Left cardiac atrium (tissue), 4 donors: ENCODE measurements around the gene KLHL3. TPM values are rescaled to one million over a fixed set of nuclear protein-coding genes. Genes with fewer than 3 reads are reported as not detected.
"Not testable (repeated sequence)": the region's sequence is repeated elsewhere in the genome, so short reads cannot be mapped to it uniquely, and the experiment has no call there.

ENCODE experiments used
- ATAC-seq, 2 donors: fragments of 200-7000 bp; cut with Tn5 transposase; one replicate each; pipeline ENCODE4 v1.9.1; 2020; ENCODE audit warnings: mild to moderate bottlenecking in 2 of 2, moderate library complexity in 2 of 2
- DNase-seq: peaks from one replicate; pipeline ENCODE4 v3.0.0-alpha.2; 2020
- intact Hi-C, 2 donors: fragments of 100-400 bp; cut with DNase I; formaldehyde crosslinking; loops; one replicate each; pipeline versions ENCODE4 v1.14.1 to v1.15.1; 2022 to 2023
- long read RNA-seq: library from polyadenylated mRNA; unstranded; transcript quantifications from one replicate; pipeline ENCODE4 v2.0.0, GENCODE V29; 2021
- total RNA-seq, 2 donors: library from RNA; stranded (reverse); fragmentation: NEBNext Ultra II Directional; extraction: Animal tissue kit (Norgen Biotek cat#: 25700); gene quantifications; one replicate each; pipeline ENCODE4 v1.2.1, GENCODE V29; 2021
- donor health status: DM: no; HTN: yes; CAD: no.
- donor health status: DM: no; HTN: yes; CAD: no; lungs with severe emphysema.
- donor health status: DM: yes; HTN: yes; CAD: no.
- donor health status: Dilated cardiomyopathy.

Gene KLHL3, protein sequence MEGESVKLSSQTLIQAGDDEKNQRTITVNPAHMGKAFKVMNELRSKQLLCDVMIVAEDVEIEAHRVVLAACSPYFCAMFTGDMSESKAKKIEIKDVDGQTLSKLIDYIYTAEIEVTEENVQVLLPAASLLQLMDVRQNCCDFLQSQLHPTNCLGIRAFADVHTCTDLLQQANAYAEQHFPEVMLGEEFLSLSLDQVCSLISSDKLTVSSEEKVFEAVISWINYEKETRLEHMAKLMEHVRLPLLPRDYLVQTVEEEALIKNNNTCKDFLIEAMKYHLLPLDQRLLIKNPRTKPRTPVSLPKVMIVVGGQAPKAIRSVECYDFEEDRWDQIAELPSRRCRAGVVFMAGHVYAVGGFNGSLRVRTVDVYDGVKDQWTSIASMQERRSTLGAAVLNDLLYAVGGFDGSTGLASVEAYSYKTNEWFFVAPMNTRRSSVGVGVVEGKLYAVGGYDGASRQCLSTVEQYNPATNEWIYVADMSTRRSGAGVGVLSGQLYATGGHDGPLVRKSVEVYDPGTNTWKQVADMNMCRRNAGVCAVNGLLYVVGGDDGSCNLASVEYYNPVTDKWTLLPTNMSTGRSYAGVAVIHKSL
- 10 to 100 TPM; 24.8 to 48.0 TPM for total RNA-seq
- long read RNA-seq, full-length matches to known transcripts, result 7 of 24 reads
- long read RNA-seq, partial matches to known transcripts, result 0 of 24 reads
- long read RNA-seq, other reads (novel, unspliced or antisense), result 17 of 24 reads

DNA sequence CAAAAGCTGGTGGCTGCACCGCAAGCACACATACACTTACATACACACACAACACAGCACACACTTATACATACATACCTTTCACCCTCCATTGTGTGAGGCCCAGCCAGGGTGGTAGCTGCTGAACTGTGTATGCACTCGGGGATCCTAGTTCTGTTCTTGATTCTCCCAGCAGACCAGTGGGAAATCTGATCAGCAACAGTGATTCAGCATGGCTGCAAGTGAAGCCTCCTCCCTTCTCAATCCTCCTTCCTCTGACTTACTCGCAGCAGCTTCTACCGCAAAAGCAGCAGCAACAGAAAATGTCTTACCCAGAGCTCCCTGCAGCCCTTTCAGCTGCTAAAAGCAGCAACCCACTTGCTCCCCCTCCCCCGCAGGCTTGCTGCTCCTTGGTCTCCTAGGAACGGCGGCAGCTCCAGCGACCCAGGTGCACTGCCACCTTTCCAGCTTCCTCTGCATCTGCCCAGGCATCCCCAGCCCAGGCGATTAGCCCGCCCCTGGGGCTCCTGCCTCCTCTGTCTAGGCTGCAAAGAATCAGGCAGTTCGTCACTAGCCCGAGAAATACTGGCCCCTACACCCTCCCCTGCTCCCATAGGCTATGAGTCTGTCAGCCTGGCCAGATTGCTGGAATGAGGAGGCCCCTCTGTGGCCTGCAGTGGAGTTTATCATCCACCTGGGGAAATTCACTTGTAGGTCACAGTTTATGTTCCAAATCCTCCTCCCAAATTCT, at the start of gene KLHL3:
Gene KLHL3, minus strand, starts transcription at position 535 of the 730 bp plus-strand sequence. Its CDS starts 443 bp downstream, at position 92.
- intact Hi-C loops, result no loop called here
- DNase-seq (peak; percentile 29), ATAC-seq (peak; percentile 67 to 77)

DNA sequence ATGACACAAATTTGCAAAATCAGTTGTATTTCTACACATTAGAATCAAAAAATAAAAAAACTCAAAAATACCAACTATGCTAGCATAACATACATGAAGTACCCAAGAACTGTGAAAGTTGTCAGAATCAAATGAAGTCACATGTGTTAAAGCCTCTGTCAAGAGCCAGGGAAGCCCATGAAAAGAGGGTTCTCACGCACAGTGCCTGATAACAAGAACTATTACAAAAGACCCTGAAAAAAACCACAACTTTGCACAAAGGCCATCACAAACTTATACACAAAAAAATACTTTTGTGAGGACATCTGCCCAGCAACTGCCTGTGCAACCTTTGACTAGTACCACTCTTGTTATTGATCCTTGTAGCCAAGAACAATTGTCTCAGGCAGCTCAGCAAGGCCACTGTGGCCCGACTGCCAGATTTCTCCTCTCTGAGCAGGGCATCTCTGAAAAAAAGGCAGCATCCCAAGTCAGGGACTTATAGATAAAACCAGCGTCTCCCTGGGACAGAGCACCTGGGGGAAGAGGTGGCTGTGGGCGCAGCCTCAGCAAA, 47.2 kb upstream of the KLHL3 start:
- no peak for DNase-seq
- intact Hi-C loops, result no loop called here
- no peak for ATAC-seq

DNA sequence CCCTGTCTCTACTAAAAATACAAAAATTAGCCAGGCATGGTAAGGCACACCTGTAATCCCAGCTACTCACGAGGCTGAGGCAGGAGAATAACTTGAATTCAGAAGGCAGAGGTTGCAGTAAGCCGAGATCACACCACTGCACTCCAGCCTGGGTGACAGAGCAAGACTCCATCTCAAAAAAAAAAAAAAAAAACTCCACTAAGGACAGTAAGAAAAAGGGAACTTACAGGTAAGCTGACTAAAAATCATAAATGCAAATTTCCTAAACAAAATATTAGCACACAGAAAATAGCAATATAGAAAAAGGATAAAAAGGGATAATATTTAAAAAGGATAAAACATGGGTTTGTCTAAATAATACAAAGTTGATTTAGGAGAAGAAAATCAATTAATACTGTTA, 46.2 kb upstream of the KLHL3 start:
- ATAC-seq (no peak), DNase-seq (no peak)
- intact Hi-C loops, result no loop called here

DNA sequence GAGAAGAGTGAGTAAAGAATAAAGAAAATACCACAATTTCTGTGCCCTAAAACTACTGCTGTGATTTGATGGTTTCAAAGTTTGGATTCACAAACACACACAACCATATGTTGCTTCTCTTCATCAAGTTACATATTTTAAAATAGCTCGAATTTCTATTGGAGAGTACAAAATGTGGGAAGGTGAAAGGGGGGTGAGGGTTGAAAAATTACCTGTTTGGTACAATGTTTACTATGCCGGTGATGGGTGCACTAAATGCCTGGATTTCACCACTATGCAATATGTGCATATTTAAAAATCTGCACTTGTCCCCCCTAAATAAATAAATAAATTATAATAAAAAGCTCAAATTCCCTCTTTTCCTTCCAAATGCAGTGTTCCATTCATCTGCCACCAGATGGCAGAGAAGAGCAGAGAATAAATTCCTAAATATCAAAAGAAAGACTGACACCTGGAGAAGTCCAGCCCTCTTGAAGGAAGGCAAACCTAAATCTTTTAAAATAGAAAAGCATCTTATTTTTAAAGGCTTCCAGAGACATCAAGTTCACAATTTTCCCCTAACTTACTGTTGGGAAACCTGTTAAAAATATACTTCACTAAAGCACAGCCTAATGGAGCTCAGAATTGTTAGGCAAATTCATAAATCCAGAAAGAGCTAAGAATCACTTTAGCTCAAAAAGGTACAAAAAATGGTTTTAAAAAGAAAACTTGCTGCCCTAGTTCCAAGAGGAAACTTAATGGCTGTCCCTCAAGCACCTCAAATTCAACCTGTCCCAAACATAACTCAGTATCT, 43.1 kb upstream of the KLHL3 start:
- DNase-seq (no peak), ATAC-seq (no peak)
- intact Hi-C loops, result loop anchor here (2.0 to 10.0 kb wide), 2 partner anchors 44 to 356 kb away; partner anchors contain the start of gene NME5 (in 2 of the 2)

DNA sequence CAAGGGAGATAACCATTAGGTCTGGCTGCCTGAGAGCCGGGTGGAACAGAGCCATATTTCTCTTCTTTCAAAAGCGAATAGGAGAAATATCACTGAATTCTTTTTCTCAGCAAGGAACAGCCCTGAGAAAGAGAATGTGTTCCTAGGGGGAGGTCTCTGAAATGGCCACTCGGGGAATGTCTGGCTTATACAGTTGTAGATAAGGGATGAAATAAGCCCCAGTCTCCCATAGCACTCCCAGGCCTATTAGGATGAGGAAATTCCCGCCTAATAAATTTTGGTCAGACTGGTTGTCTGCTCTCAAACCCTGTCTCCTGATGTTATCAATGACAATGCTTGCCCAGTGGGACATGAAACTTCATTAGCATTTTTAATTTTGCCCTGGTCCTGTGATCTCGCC, 32.0 kb upstream of the KLHL3 start:
- not testable (repeated sequence) for ATAC-seq, DNase-seq

DNA sequence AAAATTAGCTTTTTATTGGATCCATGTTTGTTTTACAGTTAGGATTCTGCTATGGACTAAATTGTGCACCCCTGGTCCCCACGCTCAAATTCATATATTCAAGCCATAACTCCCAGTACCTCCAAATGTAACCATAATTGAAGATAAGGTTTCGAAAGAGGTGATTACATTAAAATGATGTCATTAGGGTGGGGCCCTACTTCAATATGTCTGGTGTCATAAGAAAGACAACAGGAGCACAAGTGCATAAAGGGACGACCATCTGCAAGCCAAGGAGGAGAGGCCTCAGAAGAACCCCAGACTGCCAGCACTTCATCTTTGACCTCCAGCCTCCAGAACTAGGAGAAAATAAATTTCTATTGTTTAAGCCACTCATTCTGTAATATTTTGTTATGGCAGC, 25.7 kb upstream of the KLHL3 start:
- ATAC-seq (no peak), DNase-seq (no peak)
- intact Hi-C loops, result no loop called here

More for the DNA sequence above, 32.0 kb upstream of the KLHL3 start:
- intact Hi-C loops, result not testable (repeated sequence)

DNA sequence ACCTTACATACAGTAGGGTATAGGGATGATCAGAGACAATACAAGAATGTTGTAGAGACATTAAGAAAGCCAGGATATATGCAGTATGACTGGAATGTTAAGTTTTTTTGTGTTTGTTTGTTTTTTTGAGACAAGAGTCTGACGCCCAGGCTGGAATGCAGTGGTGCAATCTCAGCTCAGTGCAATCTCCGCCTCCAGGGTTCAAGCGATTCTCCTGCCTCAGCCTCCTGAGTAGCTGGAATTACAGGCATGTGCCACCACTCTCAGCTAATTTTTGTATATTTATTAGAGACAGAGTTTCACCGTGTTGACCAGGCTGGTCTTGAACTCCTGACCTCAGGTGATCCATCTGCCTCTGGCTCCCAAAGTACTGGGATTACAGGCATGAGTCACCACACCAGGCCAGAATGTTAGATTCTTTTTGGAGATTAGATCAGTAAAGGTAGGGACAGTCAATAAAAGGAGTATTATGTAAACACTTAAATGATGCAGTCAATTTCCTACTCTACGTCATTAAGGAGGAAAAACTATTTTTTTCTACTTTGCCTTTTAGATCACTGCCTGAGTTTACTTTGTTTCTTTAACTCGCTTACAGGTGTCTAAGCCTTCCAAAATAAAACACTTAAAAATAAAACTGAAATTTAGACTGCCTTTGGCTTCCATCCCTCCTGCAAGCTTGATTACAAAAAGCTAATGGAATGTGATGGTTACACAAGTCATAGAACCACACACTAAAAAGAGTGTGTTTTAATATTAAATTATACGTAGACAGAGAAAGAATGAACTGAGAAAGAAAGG, 25.0 kb upstream of the KLHL3 start:
- DNase-seq (no peak), ATAC-seq (no peak)
- intact Hi-C loops, result no loop called here

DNA sequence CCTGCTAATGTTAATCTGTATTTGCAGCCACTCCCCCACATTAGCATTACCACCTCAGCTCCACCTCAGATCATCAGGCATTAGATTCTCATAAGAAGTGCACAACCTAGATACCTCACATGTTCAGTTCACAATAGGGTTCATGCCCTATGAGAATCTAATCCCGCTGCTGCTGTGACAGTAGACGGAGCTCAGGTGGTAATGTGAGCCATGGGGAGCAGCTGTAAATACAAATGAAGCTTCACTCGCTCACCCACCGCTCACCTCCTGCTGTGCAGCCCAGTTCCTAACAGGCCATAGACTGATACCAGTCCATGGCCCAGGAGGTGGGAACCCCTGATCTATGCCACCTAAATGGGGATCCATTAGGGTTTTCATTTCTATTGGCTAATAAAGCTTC, 24.4 kb upstream of the KLHL3 start:
- intact Hi-C loops, result no loop called here
- no peak for ATAC-seq

DNA sequence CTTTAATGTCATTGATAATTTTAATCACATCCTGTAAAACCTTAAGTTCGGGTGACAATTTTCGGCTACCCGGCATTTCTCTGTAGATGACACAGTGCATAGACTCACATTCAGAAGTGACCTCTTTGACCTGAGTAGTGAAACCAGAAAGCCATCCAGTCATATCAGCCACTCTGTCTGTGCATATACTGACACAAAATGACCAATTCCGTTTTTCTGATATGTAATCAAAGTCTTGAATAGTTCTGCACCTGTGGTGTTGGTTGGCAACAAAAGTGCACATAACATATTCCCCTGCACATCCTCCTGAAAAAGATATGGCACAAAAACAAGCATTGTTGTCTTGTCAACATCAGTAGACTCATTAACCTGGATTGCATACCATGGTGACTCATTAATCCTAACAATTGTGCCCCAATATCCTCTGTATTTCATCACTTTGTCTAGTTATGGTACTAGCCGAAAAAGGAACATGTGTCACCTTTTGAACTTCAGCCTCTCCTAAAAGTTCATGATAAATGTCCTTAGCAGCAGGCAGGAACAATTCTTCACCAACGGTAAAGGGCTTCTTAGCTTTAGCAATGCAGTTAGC, 22.9 kb upstream of the KLHL3 start:
- no peak for DNase-seq
- ATAC-seq, result no peak
- intact Hi-C loops, result no loop called here

More for the DNA sequence above, 24.4 kb upstream of the KLHL3 start:
- no peak for DNase-seq

DNA sequence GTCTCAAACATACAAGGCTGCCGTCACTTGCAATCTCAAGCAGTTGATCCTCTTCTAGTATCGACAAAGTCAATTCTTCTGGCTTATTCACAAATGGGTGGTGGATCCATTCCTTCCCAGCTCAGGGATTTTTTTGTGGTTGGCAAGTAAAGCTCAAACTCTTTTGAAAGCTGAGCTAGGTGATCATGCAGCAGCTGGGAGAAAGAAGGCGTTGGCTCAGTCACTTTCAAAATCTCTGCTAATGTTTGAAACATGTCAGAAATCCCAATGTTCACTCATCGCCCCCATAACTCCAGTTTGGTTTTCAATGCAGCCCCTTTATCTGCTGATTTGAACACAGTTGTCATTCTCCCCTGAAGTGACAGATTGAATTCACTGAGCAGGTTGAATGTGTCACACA, 22.2 kb upstream of the KLHL3 start:
- intact Hi-C loops, result no loop called here
- DNase-seq (no peak), ATAC-seq (no peak)

DNA sequence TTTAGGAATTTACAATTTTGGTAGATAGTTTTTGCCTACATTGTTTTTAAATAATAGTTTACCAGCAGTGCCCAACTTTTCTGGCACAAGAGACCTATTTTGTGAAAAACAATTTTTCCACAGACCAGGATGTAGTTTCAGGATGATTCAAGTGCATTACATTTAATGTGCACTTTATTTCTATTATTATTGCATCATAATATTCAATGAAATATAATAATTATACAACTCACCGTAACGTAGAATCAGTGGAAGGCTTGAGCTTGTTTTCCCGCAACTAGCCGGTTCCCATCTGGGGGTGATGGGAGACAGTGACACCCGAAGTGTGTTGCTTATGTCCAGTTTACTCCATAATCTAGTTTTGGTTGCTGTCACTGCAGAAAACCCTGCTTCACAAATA, 21.7 kb upstream of the KLHL3 start:
- ATAC-seq, result no peak
- DNase-seq, result no peak
- intact Hi-C loops, result no loop called here

DNA sequence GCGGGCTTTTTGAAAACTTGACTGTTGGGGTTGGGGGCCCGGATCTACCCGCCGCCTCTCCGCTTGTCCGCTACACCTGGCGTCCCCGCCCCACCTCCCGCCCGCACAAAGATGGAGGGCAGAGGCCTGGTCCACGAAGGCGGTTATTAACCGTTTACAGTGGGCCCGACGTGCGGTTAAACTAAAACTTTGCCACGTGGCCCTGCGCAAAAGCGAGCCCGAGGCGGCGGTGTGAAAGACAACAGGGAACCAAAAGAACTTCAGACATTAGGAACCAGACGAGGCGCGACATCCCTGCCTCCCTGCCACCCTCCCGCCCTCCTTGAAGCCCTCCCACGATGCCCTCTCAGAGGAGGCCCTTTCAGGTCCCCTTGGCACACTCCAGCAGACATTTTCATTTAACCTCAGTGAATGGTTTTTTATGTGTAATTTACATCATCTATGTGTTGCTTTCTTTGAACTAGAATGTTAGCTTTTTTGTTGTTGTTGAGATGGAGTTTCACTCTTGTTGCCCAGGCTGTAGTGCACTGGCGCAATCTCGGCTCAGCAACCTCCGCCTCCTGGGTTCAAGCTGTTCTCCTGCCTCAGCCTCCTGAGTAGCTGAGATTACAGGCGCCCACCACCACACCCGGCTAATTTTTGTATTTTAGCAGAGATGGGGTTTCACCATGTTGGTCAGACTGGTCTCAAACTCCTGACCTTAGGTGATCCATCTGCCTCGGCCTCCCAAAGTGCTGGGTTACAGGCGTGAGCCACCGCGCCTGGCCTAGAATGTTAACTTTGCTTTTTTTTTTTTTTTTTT, 19.3 kb upstream of the KLHL3 start:
- intact Hi-C loops, result no loop called here
- ATAC-seq (peak; percentile 18 to 43), DNase-seq (no peak)

DNA sequence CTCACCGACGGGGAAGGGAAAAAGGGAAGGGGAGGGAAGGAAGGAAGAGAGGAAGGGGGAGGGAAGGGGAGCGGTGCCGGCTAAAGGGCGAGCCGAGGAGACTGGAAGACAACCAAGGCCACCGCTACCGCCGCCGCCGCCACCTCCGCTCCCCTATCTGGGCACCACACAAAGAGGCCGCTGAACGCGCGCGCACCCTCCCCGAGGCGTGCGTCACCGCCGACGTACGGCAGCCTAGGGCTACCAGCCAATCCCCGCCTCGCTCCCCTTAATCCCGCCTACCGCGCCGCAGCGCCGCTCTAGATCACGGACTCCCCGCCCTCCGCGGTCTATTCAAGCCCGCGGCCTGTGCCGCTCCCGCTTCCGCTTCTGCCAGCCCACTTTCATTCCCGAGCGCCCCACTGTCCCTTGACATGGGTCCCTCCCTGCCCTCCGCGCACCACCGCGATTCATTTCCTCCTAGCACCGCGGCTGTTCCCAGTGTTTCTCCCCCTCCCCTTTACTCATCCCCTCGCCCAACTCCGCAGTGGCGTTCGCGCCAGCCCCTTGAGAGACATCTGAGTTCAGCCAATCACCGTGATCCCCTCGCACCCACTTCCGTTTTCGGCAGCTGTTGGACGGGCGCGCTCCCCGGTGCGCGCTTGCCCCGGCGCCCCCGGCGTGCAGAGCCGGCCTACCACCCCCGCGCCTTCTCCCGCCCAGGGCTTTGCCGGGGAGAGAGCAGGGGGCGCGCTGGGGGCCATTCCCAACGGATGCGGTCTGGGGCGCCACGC, 18.5 kb upstream of the KLHL3 start, which contains the start of gene HNRNPA0:
Gene HNRNPA0, minus strand, starts transcription at position 176 of the 773 bp plus-strand sequence. CDS start 297 bp downstream, outside the sequence.
- ATAC-seq (peak; percentile 94 to 96), DNase-seq (peak; percentile 97)
- intact Hi-C loops, result no loop called here

DNA sequence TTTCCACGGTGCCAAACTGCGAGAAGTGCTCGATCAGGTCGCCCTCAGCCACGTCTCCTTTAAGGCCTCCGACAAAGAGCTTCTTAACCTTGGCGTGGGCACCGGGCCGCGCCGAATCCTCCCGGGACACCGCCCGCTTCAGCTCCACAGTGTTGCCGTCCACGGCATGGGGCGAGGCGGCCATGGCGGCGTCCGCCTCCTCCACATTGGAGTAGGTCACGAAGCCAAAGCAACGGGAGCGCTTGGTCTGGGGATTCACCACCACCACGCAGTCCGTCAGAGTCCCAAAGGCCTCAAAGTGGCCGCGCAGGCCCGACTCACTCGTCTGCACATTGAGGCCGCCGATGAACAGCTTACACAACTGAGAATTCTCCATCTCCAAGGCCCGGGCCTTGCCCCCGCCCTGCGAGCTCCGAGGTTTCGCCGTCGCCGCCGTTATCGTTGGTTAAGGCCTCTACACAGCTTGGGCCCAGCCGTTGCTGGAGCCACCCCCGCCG, 17.9 kb upstream of the KLHL3 start:
- DNase-seq, result peak; percentile 66
- peak; percentile 28 to 34 for ATAC-seq
- intact Hi-C loops, result no loop called here

DNA sequence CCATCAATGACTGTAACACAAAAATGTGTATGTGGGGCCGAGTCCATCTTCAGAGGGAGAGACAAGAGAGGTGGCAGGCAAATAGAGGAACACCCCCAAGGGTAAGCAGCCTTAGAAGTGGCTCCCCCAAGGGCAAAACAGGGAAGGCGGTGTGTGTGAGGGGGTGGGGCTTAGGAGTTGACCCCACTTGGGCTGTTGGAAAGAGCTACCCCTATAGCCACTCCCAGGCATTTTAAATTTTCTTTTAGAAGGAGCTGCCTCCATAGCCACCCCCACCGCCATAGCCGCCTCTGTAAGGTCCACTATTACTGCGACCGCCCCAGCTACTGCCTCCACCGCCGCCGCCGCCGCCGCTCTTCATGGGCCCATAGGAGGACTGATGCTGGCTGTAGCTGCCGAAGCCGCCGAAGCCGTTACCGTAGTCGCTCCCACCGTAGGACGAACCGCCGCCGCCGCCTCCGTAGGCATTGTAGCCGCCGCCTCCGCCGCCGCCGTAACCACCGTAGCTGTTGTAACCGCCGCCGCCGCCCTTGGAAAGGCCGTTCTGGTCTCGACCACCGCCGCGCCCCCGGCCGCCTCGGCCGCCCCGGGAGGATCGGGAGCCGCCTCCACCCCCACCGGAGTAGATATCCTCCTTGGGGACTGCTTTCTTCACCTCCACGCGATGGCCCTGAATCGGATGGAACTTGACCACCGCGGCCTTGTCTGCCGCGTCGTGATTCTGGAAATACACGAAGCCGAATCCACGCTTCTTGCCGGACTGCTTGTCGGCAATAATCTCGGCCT, 17.2 kb upstream of the KLHL3 start:
- ATAC-seq, result peak in 1 of 2 donors; percentile 2
- peak; percentile 53 for DNase-seq

More for the DNA sequence above, 17.2 kb upstream of the KLHL3 start:
- intact Hi-C loops, result no loop called here
